Measurements from ENCODE around the gene NEGR1.

NEGR1 gene

DNA sequence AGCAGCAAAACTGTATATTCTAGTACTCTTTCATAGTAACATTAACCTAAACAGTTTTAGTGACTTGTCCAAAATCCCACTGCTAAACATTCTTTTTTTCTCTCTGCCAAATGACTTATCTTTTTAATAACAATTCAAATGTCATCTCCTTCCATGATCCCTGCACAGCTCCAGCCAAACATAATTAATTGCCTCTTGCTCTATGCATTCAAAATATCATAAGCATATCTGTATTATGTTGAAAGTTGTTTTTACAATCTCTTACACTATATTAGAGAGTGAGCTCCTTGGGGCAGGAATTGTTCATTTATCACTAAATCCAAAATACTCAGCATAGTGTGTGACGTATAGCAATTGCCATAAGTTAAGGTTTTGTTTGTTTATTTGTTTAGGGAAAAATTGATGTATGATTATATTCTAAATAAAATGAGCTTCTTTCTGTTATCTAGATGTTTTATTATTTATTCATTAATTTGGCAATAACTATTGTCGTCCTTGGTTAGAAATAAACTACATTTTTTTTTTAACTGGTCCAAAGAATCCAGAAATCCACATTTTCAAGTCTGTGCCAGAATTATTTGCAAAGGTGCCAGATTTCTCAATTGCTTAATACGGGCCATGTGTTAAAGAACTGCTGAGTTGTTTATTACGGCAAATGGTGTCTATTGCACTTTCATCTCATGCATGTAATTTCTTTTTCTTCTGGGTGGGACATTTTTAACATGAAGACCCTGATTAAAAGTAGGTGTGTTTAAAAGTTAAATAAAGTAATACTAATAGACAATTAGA is 624.3 kb downstream of the NEGR1 start:
- TF ChIP-seq, protein P1, sequence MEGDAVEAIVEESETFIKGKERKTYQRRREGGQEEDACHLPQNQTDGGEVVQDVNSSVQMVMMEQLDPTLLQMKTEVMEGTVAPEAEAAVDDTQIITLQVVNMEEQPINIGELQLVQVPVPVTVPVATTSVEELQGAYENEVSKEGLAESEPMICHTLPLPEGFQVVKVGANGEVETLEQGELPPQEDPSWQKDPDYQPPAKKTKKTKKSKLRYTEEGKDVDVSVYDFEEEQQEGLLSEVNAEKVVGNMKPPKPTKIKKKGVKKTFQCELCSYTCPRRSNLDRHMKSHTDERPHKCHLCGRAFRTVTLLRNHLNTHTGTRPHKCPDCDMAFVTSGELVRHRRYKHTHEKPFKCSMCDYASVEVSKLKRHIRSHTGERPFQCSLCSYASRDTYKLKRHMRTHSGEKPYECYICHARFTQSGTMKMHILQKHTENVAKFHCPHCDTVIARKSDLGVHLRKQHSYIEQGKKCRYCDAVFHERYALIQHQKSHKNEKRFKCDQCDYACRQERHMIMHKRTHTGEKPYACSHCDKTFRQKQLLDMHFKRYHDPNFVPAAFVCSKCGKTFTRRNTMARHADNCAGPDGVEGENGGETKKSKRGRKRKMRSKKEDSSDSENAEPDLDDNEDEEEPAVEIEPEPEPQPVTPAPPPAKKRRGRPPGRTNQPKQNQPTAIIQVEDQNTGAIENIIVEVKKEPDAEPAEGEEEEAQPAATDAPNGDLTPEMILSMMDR (IDR thresholded peaks at IDR 0.05; ENCODE audit: borderline replicate concordance, insufficient read depth, low read depth, low read length) = no peak
- H3K4me3 ChIP-seq (ENCODE audit: low read depth, low read length) = no peak overlapping the region

DNA sequence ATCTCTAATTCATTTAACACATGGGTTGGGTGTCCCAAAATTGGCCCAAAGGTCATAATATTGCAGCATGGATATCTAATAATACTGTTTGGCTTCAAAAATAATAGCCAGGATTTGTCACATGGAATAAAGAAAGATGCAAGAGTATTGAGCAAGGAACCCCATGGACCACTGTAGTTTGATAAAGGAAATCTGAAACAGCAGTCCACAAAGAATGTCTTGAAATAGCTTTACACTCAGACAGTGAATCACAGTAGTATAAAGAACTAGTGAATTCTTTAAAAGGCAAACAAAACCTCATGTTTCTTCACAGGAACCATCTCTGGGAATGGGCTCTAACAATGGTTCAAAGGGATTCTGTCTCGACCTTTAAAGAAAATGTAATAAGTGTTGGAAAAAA is 625.4 kb downstream of the NEGR1 start:
- TF ChIP-seq, protein P1 (IDR thresholded peaks at IDR 0.05; ENCODE audit: borderline replicate concordance, insufficient read depth, low read depth, low read length) = no peak
- no peak overlapping the region for H3K4me3 ChIP-seq (ENCODE audit: low read depth, low read length)

DNA sequence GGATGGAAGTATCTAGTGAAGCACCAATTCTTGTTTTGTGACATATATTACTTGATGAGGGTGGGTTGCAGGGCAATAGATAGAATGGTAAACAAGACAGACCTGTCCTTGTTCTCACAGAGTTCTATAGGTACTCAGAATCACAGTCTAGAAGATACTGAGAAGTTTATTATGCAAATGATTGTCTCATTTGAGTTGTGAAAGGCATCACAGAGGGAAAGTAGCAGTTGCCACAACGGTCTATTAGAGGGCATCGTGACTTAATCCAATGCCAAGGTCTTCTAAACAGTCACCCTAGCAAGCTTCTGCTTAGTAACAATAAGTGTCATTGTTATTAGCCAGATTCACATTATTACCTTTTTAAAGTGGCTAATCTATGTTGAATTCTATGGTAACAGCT is 626.7 kb downstream of the NEGR1 start:
- TF ChIP-seq, protein P1 (IDR thresholded peaks at IDR 0.05; ENCODE audit: borderline replicate concordance, insufficient read depth, low read depth, low read length) = no peak
- no peak overlapping the region for H3K4me3 ChIP-seq (ENCODE audit: low read depth, low read length)

DNA sequence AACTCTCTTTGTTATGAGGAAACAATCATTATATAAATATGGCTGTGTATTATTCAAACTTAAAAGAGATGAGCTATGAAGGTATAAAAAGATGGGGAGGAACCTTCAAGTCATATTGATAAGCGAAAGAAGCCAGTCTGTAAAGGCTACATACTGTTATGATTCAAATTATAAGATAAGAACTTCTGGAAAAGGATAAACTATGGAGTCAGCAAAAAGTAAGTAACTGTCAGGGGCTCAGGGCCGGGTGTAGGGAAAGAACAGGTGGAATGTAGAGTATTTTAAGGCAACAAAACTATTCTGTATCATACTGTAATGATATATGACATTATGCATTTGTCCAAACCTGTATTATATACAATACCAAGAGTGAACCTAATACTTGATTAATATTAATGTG is 628.4 kb downstream of the NEGR1 start:
- TF ChIP-seq, protein P1 (IDR thresholded peaks at IDR 0.05; ENCODE audit: borderline replicate concordance, insufficient read depth, low read depth, low read length) = no peak
- no peak overlapping the region for H3K4me3 ChIP-seq (ENCODE audit: low read depth, low read length)

DNA sequence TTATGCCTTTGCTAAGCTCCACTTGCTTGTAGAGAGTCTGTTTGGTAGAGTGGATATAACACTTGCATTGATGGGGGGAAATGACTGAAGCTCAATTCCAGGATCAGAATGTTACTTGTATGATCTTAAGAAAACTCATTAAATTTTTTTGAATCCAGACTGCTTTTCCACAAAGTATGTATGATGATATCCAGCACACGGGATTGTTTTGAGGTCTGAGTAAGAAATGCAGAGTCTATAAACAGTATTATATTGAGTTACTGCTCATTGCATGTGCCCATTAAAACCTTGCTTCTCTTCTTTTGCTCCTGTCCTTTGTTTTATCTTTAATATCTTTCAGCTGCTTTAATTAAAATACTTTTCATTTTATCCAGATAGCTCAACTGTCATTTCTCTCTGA is 631.1 kb downstream of the NEGR1 start:
- TF ChIP-seq, protein P1 (IDR thresholded peaks at IDR 0.05; ENCODE audit: borderline replicate concordance, insufficient read depth, low read depth, low read length) = no peak
- H3K4me3 ChIP-seq (ENCODE audit: low read depth, low read length) = no peak overlapping the region

DNA sequence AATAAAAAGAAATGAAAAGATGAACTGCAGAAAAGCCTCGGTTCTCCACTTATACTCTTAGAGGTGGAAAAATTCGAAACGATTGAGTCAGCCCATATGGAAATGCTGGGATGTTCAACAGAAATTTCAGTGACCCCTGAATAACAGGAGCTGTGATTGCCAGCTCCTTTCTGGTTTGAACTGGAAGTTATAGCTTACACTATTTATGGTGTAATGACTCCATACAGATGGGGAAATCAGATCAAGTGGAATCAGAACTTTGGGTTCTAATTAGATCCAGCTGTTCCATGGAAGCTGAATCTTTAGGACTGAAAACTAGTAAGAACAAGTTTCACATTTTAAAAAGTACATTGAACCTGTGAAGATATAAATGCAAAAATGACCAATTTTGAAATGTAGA is 632.2 kb downstream of the NEGR1 start:
- no peak overlapping the region for H3K4me3 ChIP-seq (ENCODE audit: low read depth, low read length)
- TF ChIP-seq, protein P1 (IDR thresholded peaks at IDR 0.05; ENCODE audit: borderline replicate concordance, insufficient read depth, low read depth, low read length) = no peak

DNA sequence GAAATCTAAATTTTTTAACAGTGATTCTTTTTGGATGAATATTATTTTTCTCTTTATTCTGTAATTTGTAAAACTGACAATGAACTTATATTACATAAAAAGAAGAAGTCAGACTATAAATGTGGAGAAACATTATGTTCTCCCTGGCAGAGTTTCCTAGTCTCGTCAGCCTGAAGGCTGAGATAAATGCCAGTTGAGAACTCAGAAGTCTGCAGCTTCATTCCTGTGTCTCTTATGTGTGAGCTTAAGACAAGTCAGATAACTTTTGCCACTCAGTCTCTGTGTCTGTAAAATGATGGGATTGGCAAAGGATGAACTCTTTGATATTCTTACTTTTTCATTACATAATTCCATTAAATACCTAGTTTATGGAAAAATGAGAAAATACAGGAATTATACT is 632.7 kb downstream of the NEGR1 start:
- TF ChIP-seq, protein P1 (IDR thresholded peaks at IDR 0.05; ENCODE audit: borderline replicate concordance, insufficient read depth, low read depth, low read length) = no peak
- no peak overlapping the region for H3K4me3 ChIP-seq (ENCODE audit: low read depth, low read length)
